ENCODE data around the gene CPA1. TPM values are rescaled to one million over a fixed set of nuclear protein-coding genes. Genes with fewer than 3 reads are reported as not detected.

CPA1 gene
- total RNA-seq, 1 experiment from 2014 or later: 7.9 TPM

GRCh38 chr7:130397051-130397757, 16.9 kb downstream of the CPA1 start (continued):
- TF ChIP-seq ZSCAN18 (CRISPR knock-in tag; IDR thresholded peaks at IDR 0.05): no peak
- TF ChIP-seq PREB (CRISPR knock-in tag; IDR thresholded peaks at IDR 0.05; ENCODE audit: borderline replicate concordance): no peak
- TF ChIP-seq MYBL2 (CRISPR knock-in tag; IDR thresholded peaks at IDR 0.05): no peak
- TF ChIP-seq CDX4 (CRISPR knock-in tag; IDR thresholded peaks at IDR 0.05; ENCODE audit: borderline replicate concordance): no peak

- Mint-ChIP-seq H3K9me3 (no peaks in the 10 kb centered on the region), H3K4me3 (no peak overlapping the region), H3K27ac (0 out of 2 replicates have a peak overlapping the region, but pooled peaks have one; percentile 47), H3K4me1 (peaks cover 29% of the 10 kb centered on the region), H3K27me3 (ENCODE audit: low read depth) (no peaks in the 10 kb centered on the region; the same call in 1 of the 2 replicates), H3K36me3 (peaks cover 4% of the 10 kb centered on the region)
- DNase-seq (ENCODE audit: low spot score) (no peak), ATAC-seq (no peak)
- ChIA-PET POLR2A (no interaction called here), CTCF (interaction anchor here (0.7 to 1.1 kb wide), 2 partner anchors 16 to 31 kb away, joined by 3 to 4 read pairs; no protein-coding TSS in a partner anchor)
- TF ChIP-seq ZNF416 (CRISPR knock-in tag; IDR thresholded peaks at IDR 0.05) (no peak), PREB (CRISPR knock-in tag; IDR thresholded peaks at IDR 0.05; ENCODE audit: borderline replicate concordance) (no peak), ZNF532 (CRISPR knock-in tag; IDR thresholded peaks at IDR 0.05; ENCODE audit: borderline replicate concordance) (no peak), MYBL2 (CRISPR knock-in tag; IDR thresholded peaks at IDR 0.05) (no peak), ZNF263 (CRISPR knock-in tag; IDR thresholded peaks at IDR 0.05; ENCODE audit: low read depth) (no peak), FOXJ3 (CRISPR knock-in tag; IDR thresholded peaks at IDR 0.05; ENCODE audit: borderline replicate concordance) (no peak), FOXP4 (CRISPR knock-in tag; IDR thresholded peaks at IDR 0.05) (no peak), STAT6 (CRISPR knock-in tag; conservative IDR thresholded peaks at IDR 0.05; ENCODE audit: low read depth) (no peak), ELF4 (CRISPR knock-in tag; IDR thresholded peaks at IDR 0.05; ENCODE audit: low read depth) (no peak), ZNF232 (CRISPR knock-in tag; IDR thresholded peaks at IDR 0.05) (no peak), EMX1 (CRISPR knock-in tag; IDR thresholded peaks at IDR 0.05) (no peak), JAZF1 (CRISPR knock-in tag; IDR thresholded peaks at IDR 0.05) (no peak), USF2 (CRISPR knock-in tag; IDR thresholded peaks at IDR 0.05) (no peak), SMAD3 (CRISPR knock-in tag; IDR thresholded peaks at IDR 0.05; ENCODE audit: borderline replicate concordance) (no peak), E2F1 (CRISPR knock-in tag; IDR thresholded peaks at IDR 0.05) (no peak), MXD4 (CRISPR knock-in tag; IDR thresholded peaks at IDR 0.05; ENCODE audit: borderline replicate concordance) (no peak)
Measured at GRCh38 chr7:130397758-130398073, 17.4 kb downstream of the CPA1 start.

Data from WTC11 (cell line).